GM21723 (cell line): ENCODE measurements around the gene ERMP1.
"Not testable (repeated sequence)": the region's sequence is repeated elsewhere in the genome, so short reads cannot be mapped to it uniquely, and the experiment has no call there.

Experiments
- ATAC-seq: cut with Tn5 transposase; IDR thresholded peaks from one replicate; pipeline ENCODE4 v1.9.1; 2021; ENCODE audit warnings: mild to moderate bottlenecking, moderate library complexity; ENCODE audit not compliant: unreplicated experiment

ERMP1 gene

GRCh38 chr9:5784526-5785315 lies 48.2 kb downstream of the ERMP1 start:
- ATAC-seq = no peak

GRCh38 chr9:5783982-5784381 lies 48.9 kb downstream of the ERMP1 start:
- ATAC-seq = no peak

- ATAC-seq = not testable (repeated sequence)
Measured at GRCh38 chr9:5783420-5783819, 49.5 kb downstream of the ERMP1 start.

GRCh38 chr9:5779705-5780218 lies 53.2 kb downstream of the ERMP1 start:
- not testable (repeated sequence) for ATAC-seq

GRCh38 chr9:5778805-5779204 lies 54.1 kb downstream of the ERMP1 start:
- no peak for ATAC-seq

GRCh38 chr9:5773324-5773999 lies 59.5 kb downstream of the ERMP1 start:
- ATAC-seq = no peak

GRCh38 chr9:5767968-5768932 lies 64.7 kb downstream of the ERMP1 start:
- ATAC-seq = peak; percentile 39

GRCh38 chr9:5764130-5764868 lies 68.6 kb downstream of the ERMP1 start:
- ATAC-seq = peak; percentile 88

GRCh38 chr9:5762421-5762820 lies 70.5 kb downstream of the ERMP1 start:
- ATAC-seq = no peak

GRCh38 chr9:5760338-5760737 lies 72.6 kb downstream of the ERMP1 start:
- no peak for ATAC-seq

- no peak for ATAC-seq
Measured at GRCh38 chr9:5756633-5757032, 76.3 kb downstream of the ERMP1 start.

GRCh38 chr9:5750569-5750968 lies 82.3 kb downstream of the ERMP1 start:
- no peak for ATAC-seq

- ATAC-seq = no peak
Measured at GRCh38 chr9:5749306-5749705, 83.6 kb downstream of the ERMP1 start.

- ATAC-seq = no peak
Measured at GRCh38 chr9:5748438-5748837, 84.5 kb downstream of the ERMP1 start.

GRCh38 chr9:5743109-5743508 lies 89.8 kb downstream of the ERMP1 start:
- no peak for ATAC-seq

GRCh38 chr9:5736563-5737346 lies 96.2 kb downstream of the ERMP1 start:
- ATAC-seq = no peak

GRCh38 chr9:5735072-5735471 lies 97.8 kb downstream of the ERMP1 start:
- no peak for ATAC-seq
